NT2/D1 (cell line): Measurements from ENCODE around the gene RIBC2.

Experiments used
- DNase-seq: peaks from one replicate; pipeline ENCODE4 v3.0.0-alpha.2; 2011; ENCODE audit warnings: low read depth, low spot score
- H3K27me3 ChIP-seq: 2 replicates; pipeline ENCODE4 v1.6.0; 2011; ENCODE audit warnings: mild to moderate bottlenecking; ENCODE audit not compliant: insufficient read length, insufficient read depth
- H3K36me3 ChIP-seq: 2 replicates; pipeline ENCODE4 v1.6.1; 2011; ENCODE audit warnings: mild to moderate bottlenecking, low read length, mixed read lengths; ENCODE audit not compliant: insufficient read depth, insufficient read length
- H3K4me1 ChIP-seq: 2 replicates; pipeline ENCODE4 v1.5.1; 2011; ENCODE audit not compliant: insufficient read depth, insufficient read length
- H3K4me3 ChIP-seq: 2 replicates; pipeline ENCODE4 v1.5.1; 2011; ENCODE audit warnings: low read depth; ENCODE audit not compliant: insufficient read length
- H3K9ac ChIP-seq: 2 replicates; pipeline ENCODE4 v1.6.0; 2011; ENCODE audit warnings: low read depth; ENCODE audit not compliant: insufficient read length
- H3K9me3 ChIP-seq: 2 replicates; pipeline ENCODE4 v1.5.1; 2011; ENCODE audit warnings: mild to moderate bottlenecking, low read length; ENCODE audit not compliant: insufficient read depth
- SUZ12 ChIP-seq: IDR thresholded peaks from 2 replicates; pipeline ENCODE4 v1.6.1; 2011; ENCODE audit not compliant: insufficient read length, insufficient read depth; ENCODE audit errors: extremely low read depth
- YY1 ChIP-seq: IDR thresholded peaks from 2 replicates; pipeline ENCODE4 v1.6.1; 2011; ENCODE audit not compliant: insufficient read length, insufficient read depth
- ZNF274 ChIP-seq: IDR thresholded peaks from 2 replicates; pipeline ENCODE4 v1.6.1; 2011; ENCODE audit warnings: mild to moderate bottlenecking, low read depth, low read length

RIBC2 gene

DNA sequence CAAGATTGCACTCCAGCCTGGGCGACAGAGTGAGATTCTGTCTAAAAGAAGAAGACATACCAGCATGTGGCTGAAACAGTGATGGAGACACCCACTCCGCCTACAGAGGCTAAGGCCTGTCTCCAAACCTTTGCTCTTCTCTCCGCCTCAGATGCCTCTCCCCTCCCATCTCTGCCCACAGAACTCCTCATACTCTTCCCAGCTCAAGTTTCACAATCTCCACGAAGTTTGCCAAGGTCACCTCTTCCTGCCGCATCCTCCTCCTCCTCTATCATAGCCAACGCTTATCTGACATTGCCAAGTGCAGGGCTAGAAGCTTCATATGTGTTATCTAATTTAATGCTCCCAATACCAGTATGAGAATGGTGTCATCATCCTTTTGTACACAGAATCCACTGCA lies 63.3 kb downstream of the RIBC2 start:
- no peaks in the 10 kb centered on the region for H3K27me3 ChIP-seq
- no peak overlapping the region for H3K9ac ChIP-seq
- no peak overlapping the region for H3K4me3 ChIP-seq
- no peaks in the 10 kb centered on the region for H3K4me1 ChIP-seq
- DNase-seq = no peak
- TF ChIP-seq YY1 = no peak
- TF ChIP-seq SUZ12 = no peak
- TF ChIP-seq ZNF274 = no peak
- H3K9me3 ChIP-seq = no peaks in the 10 kb centered on the region
- H3K36me3 ChIP-seq = no peaks in the 10 kb centered on the region

DNA sequence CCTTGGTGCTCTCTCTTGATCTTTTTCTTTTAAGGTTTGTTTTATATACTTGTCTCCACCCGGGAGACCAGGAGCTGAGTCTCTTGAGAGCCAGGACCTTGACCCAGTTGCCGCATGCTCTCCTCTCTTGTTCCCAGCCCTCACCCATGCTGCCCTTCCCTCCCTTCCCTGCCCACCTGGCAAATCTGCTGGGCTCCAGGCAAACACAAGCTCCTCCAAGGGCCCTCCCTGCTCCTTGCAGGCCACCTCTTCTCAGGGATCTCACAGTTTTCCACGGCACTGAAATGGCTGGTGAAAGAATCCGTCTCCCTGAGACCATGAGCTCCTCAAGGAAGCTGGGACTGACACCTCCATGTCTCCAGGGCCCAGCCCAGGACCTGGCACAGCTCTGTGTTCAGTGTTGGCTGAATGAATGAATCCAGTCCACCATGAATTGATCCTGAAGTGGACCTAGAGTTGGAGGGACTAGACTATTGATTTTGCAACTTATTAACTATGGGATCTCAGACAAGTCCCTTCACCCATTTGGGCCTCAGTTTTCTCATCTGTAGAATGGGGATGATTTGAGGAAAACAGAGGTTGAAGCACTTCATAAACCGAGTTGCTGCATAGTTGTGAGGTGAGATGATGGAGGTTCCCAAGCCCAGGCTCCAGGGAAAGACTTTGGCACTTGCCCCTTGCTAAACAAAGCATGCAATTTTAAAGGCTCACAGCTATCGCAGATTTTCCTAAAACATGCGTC lies 64.0 kb downstream of the RIBC2 start:
- Histone ChIP-seq H3K9ac (no peak overlapping the region), H3K27me3 (no peaks in the 10 kb centered on the region), H3K4me3 (no peak overlapping the region), H3K4me1 (no peaks in the 10 kb centered on the region), H3K36me3 (no peaks in the 10 kb centered on the region), H3K9me3 (no peaks in the 10 kb centered on the region)
- TF ChIP-seq SUZ12 (no peak), YY1 (no peak), ZNF274 (no peak)
- no peak for DNase-seq

DNA sequence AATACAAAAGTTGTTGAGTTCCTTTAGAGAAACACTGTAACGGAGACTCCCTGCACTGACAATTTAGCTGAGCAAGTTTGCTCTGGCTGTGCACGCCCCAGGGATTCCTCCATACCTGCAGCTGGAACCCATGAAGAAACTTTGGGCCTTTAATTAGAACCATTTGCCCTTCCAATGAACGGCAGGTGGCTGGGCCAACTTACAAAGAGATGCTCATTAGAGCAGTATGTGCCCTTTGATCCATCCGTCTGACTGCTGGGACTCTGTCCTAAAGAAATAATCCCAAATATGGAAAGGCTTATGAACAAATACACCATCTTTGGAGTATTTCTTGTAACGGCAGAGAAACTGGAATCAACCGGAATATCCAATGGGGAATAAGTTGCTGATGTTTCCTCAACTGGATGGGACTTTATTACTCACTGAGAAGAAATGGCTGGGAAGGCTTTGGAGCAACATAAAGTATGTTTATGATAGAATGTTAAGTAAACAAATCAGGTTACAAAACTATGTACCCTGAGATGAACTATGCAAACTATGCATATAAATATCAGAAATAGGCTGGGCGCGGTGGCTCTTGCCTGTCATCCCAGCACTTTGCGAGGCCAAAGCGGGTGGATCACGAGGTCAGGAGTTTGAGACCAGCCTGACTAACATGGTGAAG lies 64.7 kb downstream of the RIBC2 start:
- no peak overlapping the region for H3K4me3 ChIP-seq
- no peak for DNase-seq
- H3K4me1 ChIP-seq = no peaks in the 10 kb centered on the region
- H3K9ac ChIP-seq = no peak overlapping the region
- TF ChIP-seq SUZ12 (no peak), YY1 (no peak), ZNF274 (no peak)
- H3K9me3 ChIP-seq = no peaks in the 10 kb centered on the region
- no peaks in the 10 kb centered on the region for H3K27me3 ChIP-seq
- H3K36me3 ChIP-seq = no peaks in the 10 kb centered on the region

DNA sequence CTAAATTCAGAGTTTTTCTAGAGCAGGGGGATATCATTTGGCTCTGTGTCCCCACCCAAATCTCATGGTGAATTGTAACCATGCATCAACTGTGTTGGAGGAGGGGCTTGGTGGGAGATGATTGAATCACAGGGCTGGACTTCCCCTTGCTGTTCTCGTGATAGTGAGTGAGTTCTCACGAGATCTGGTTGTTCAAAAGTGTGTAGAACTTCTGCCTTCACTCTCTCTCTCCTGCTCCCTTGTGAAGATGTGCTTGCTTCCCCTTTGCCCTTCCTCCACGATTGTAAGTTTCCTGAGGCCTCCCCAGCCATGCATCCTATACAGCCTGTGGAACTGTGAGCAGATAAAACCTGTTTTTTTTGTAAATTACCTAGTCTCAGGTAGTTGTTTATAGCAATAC lies 67.2 kb downstream of the RIBC2 start:
- Histone ChIP-seq H3K4me1 (peaks cover 2% of the 10 kb centered on the region), H3K9ac (no peak overlapping the region), H3K36me3 (no peaks in the 10 kb centered on the region), H3K4me3 (no peak overlapping the region), H3K9me3 (no peaks in the 10 kb centered on the region), H3K27me3 (no peaks in the 10 kb centered on the region)
- no peak for DNase-seq
- TF ChIP-seq YY1 = no peak
- no peak for TF ChIP-seq SUZ12
- TF ChIP-seq ZNF274 = no peak

DNA sequence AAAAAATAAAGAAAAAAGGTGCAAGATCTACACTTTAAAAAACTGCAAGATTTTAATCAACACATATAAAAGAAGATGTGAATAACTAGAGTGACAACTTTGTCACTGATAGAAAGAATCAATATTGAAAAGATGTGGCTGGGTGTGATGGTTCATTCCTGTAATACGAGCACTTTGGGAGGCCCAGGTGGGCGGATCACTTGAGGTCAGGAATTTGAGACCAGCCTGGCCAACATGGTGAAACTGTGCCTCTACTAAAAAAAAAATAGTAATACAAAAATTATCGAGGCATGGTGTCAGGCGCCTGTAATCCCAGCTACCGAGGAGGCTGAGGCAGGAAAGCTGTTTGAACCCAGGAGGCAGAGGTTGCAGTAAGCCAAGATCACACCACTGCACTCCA lies 68.2 kb downstream of the RIBC2 start:
- no peaks in the 10 kb centered on the region for H3K27me3 ChIP-seq
- no peak for DNase-seq
- H3K36me3 ChIP-seq = no peaks in the 10 kb centered on the region
- peaks cover 2% of the 10 kb centered on the region for H3K4me1 ChIP-seq
- no peak for TF ChIP-seq ZNF274
- H3K9ac ChIP-seq = no peak overlapping the region
- no peak overlapping the region for H3K4me3 ChIP-seq
- no peaks in the 10 kb centered on the region for H3K9me3 ChIP-seq
